Kasumi-1 (cell line): ENCODE results near the gene MICU2.
"Not testable (repeated sequence)": the region's sequence is repeated elsewhere in the genome, so short reads cannot be mapped to it uniquely, and the experiment has no call there.

Experiments used
- DNase-seq, 2 experiments: peaks; one replicate each; lab custom pipeline; 2025; lab: John Stamatoyannopoulos, UW

The MICU2 gene

DNA sequence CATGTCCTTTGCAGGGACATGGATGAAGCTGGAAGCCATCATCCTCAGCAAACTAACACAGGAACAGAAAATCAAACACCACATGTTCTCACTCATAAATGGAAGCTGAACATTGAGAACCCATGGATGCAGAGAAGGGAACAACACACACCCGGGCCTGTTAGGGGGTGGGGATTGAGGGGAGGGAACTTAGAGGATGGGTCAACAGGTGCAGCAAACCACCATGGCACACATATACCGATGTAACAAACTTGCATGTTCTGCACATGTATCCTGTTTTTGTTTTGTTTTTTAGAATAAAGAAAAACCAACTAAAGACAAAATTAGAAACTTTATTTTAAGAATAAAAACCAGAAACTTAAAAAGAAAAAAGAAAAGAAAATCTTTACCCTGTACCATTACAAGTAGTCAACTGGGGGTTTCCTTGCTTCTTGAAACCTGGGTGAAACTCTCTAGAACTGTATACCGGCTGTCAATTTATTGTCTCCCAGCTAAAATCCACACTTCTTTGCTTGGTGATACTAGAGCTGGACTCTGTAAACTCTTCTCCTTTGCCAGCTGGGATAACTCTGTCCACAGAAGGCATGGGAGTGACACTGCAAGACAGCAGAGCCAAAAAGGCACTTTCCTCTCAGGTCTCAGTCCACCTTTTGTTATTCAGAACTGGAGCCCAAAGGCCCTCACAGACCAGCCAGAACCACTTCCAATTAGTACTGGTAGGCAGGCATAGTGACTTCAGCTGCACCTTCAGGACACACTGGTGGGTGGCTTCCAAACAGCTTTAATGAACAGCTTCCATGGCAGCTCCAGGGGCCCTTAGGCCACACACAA lies 9.0 kb downstream of the MICU2 start:
- DNase-seq: no peak

GRCh38 chr13:21590665-21591456 lies 13.1 kb downstream of the MICU2 start:
- not testable (repeated sequence) for DNase-seq

- DNase-seq: no peak
Observed at GRCh38 chr13:21590231-21590630, 13.7 kb downstream of the MICU2 start.

- DNase-seq: not testable (repeated sequence)
Observed at GRCh38 chr13:21589510-21589909, 14.5 kb downstream of the MICU2 start.

DNA sequence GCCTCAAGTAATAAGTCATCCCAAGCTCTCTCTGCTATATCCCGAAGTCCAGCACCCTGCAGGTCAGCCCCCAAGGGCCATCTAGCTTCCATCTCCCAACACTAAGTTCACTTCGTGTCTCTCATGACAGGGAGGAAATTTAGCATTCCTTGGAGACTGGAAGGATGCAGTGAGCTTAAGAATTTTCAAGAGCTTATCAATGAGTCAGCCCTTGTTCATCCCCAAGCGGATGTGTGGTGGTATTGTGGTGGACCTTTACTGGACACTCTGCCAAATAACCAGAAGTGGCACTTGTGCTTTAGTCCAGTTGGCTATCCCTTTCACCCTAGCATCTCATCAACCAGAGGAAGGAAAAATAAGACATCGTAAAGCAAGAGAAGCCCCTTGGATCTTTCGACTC lies 15.6 kb downstream of the MICU2 start:
- DNase-seq: not testable (repeated sequence)

DNA sequence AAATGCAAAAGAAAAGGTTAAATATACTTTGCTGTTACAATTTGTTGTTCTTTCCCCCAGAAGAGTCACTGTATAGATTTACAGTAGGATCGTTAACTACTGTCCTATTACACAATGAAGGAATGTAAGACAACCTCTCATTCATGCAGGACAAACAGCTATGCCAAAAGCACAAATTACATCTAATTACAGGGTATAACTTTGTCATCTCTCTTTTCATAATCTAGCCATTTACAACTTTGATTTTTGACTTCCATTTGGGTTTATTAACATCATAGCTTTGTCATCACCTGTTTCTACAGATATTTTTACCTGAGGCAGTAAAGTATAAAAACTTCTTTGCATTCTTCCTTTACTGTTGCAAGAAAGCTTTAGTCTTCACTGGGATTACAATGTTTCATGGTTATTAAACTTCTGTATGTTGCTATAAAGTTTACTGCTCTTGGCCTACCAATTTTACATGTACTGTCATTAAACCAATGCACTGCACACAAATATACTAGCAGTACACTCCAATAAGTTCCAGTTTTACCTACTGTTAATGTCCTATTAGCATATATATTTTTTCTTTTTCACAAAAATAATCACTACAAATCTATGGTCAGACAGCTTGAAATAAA lies 18.9 kb downstream of the MICU2 start:
- DNase-seq: no peak

DNA sequence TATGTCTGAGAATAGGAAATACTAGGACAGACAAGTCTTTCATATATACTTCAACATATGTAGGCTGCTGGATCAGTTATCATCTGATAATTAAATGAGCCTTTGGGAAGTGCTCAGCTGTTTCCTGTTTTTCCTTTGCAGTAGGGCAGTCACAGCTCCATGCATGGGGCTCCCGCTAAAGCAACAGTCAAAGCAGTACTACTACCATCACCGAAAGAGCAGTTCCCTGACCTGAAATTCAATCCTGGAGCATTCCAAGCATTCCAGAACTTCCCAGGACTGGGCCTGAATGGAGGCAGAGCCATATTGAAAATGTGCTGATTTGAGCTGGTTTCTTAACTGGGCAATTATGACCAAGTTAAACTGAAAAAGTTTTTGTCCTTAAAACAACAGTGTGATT lies 20.5 kb downstream of the MICU2 start:
- DNase-seq: peak; percentile 5

GRCh38 chr13:21580736-21581135 lies 23.2 kb downstream of the MICU2 start:
- no peak for DNase-seq

DNA sequence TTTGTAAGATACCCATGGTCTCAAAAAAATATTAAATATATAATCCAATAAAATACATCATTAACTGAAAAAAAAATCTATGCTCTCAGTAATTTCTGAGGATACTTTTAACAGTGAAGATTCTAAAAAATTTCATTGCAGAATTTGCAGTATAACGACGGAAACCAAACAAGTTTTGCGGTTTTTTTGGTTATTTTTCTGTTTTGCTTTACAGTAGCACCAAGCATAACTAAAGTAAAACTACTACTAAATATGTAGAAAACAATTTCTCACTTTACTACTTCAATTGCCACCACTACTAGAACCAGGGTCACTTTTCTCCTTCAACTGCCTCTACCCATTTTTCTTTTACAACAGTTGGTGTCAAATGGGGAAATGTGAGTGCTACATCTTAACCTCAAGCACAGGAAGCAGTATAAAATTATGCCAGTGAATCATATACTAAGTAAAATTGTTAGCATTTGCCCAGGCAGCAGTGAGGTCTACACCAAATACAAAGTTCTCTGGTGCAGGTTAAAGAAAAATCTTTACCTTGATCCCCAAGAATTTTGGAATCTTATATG lies 24.1 kb downstream of the MICU2 start:
- DNase-seq: peak; percentile 25 to 59

DNA sequence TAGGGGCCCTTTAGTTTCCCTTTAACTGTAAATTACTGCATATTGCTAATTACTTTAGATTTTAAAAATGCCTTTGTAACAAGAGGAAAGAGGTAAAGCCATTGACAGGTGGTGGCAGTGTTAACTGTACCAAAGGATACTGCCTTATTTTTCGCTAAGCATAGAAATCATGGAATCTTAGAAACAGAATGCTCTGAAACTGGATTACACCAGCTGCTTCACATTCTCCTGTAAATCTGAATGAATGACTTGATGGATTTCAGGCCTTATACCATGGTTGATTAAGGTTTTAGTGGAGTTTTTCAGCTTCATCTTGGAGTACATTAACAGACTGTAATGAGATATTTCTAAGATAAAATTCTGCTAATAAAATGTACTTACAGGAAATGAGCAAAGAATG lies 25.2 kb downstream of the MICU2 start:
- DNase-seq: no peak

GRCh38 chr13:21576426-21576825 lies 27.5 kb downstream of the MICU2 start:
- no peak for DNase-seq

DNA sequence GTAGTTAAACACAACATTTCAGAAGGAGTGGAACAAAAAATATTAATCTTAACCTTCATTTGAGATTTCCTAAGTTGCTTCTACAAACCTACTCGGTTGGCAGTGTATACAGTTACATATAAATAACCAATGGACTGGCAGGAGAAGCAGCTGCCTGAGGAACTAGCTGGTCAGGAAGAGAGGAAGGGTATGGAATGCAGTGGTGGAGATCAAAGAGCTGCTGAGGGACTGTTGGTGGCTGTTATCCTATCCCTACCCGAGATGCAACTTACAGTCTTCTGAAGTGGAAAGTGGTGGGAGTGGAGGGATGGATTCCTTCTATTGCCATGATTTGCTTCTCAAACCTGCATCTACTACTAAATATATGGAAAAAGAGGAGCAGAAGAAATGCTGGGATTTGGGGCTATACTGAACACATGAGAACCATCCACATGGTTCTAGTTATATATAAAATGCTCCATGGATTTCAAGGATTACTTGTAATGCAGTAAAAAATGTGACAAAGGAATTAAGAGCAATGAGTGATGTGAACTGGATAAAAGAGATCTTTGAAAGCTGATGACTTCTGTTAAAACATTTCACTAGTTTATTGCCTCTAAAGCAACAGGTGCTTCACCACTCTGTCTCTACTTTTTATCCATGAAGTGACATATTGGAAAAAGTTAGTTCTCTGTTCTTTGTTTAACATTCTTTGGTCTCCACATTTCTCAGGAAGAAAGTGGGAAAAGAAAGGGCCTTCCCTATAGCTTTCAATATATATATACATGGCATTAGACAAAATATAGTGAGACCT lies 29.9 kb downstream of the MICU2 start:
- no peak for DNase-seq

DNA sequence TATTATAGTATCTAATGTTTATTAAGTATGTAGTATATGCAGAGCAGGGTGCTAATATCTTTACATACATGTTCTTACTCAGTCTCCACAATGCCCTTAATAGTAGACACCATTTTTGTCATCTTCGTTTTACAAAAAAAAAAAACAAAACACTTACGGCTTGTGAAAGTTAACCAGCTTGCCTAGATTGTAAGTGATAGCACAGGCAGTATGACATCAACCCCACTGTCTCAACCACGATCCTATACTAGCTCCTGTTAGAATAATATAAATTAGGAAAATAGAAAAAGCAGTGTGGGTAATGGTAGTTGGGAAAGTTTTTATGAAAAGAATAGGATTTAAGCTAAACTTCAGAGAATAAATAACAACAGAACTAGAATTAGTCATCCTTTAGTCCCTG lies 34.3 kb downstream of the MICU2 start:
- no peak for DNase-seq

DNA sequence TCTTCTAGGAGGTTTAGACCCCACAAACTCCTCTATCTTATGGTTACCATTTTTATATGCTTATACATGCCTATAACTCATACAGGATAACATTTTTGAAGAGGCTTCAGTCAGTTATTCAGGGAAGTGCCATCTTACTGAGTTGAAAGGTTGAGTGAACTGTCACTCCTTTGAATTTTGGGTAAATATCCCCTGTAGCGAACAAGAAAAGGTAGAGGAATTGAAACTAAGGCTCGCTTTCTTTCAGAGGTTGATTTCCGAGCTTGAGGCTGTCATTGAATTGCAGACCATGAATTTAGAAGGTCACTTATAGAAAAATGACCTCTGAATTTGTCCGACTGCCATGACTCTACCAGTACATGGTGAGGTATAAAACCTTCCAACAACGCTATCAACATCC lies 35.1 kb downstream of the MICU2 start:
- no peak for DNase-seq

DNA sequence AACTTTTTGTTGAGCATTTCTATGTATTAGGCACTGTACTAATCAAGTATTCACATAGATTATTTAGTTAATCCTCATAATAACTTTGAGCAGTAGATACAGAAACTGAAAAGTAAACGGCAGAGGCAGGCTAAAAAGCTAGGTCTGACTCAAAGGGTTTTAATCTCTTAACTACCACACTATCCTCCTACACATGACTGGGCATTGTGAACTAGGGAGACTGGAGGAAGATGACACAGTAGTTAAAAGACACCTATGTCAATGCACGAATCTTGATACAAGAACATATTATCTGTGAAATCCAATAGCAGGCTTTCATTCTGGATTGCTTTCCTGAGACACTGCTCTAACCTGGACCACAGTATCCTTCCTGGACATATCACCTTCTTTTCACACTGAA lies 36.3 kb downstream of the MICU2 start:
- DNase-seq: no peak

GRCh38 chr13:21557995-21558394 lies 46.0 kb downstream of the MICU2 start:
- DNase-seq: peak; percentile 21 to 38

DNA sequence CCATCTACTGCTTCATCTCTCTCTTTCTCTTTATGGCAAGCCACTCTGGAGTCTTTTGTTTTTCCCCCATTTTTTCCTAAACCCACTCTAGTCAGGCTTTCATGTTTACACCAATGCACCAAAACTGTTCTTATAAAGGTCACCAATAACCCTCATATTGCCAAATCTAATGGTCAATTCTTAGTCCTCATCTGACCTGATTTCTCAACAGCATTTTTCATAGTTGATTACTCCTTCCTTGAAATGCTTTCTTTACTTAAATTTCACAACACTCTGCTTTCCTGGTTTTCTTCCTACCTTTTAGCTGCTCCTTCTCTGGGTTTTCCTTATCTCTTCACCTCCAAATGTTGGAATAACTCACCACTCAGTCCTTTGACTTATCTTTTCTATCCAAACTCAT lies 47.9 kb downstream of the MICU2 start:
- DNase-seq: no peak

DNA sequence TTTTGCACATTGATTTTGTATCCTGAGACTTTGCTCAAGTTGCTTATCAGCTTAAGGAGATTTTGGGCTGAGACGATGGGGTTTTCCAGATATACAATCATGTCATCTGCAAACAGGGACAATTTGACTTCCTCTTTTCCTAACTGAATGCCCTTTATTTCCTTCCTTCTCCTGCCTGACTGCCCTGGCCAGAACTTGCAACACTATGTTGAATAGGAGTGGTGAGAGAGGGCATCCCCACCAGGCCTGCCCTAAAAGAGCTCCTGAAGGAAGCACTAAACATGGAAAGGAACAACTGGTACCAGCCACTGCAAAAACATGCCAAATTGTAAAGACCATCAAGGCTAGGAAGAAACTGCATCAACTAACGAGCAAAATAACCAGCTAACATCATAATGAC lies 50.7 kb downstream of the MICU2 start:
- DNase-seq: not testable (repeated sequence)

- no peak for DNase-seq
Observed at GRCh38 chr13:21550918-21551317, 53.1 kb downstream of the MICU2 start.

- no peak for DNase-seq
Observed at GRCh38 chr13:21549633-21550032, 54.3 kb downstream of the MICU2 start.

GRCh38 chr13:21548577-21548976 lies 55.4 kb downstream of the MICU2 start:
- no peak for DNase-seq

DNA sequence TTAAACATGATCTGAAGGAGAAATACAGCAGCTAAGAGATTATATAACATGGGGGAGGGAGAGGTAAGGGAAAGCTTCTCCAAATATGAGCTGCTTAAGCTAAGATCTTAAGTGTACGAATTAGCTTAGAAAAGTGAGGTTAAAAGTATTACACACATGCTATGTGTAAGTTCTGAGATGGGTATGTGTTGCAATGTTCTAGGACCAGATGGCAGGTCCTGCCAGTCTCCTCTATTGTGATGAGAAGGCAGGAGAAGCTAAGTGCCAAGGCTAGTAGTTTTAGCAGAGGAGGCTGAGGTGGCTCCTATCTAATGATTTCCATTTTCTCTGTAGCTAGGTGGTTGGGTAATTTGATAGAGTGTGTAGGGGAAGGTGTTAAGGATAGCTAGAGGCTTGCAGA lies 57.6 kb downstream of the MICU2 start:
- no peak for DNase-seq
